Measurements from ENCODE around the gene FAAP24.
"Not testable (repeated sequence)": the region's sequence is repeated elsewhere in the genome, so short reads cannot be mapped to it uniquely, and the experiment has no call there.

The FAAP24 gene

GRCh38 chr19:32997716-32998355, 25.8 kb downstream of the FAAP24 start:
- in situ Hi-C loops (cut with MboI; ENCODE audit: low sequenced_read_pairs): no loop called here

- in situ Hi-C loops (cut with MboI; ENCODE audit: low sequenced_read_pairs): no loop called here
These were observed 26.7 kb downstream of the FAAP24 start for GRCh38 chr19:32998722-32999121.

GRCh38 chr19:33000510-33000909, 28.5 kb downstream of the FAAP24 start:
- in situ Hi-C loops (cut with MboI; ENCODE audit: low sequenced_read_pairs): no loop called here

GRCh38 chr19:33000910-33001309, 28.9 kb downstream of the FAAP24 start:
- in situ Hi-C loops (cut with MboI; ENCODE audit: low sequenced_read_pairs): no loop called here

GRCh38 chr19:33002126-33002865, 30.3 kb downstream of the FAAP24 start:
- in situ Hi-C loops (cut with MboI; ENCODE audit: low sequenced_read_pairs): not testable (repeated sequence)

GRCh38 chr19:33003424-33004024, 31.5 kb downstream of the FAAP24 start:
- in situ Hi-C loops (cut with MboI; ENCODE audit: low sequenced_read_pairs): not testable (repeated sequence)

GRCh38 chr19:33005440-33005839, 33.4 kb downstream of the FAAP24 start:
- in situ Hi-C loops (cut with MboI; ENCODE audit: low sequenced_read_pairs): no loop called here

- in situ Hi-C loops (cut with MboI; ENCODE audit: low sequenced_read_pairs): no loop called here
These were observed 36.7 kb downstream of the FAAP24 start for GRCh38 chr19:33008738-33009137.

GRCh38 chr19:33010891-33011290, 38.8 kb downstream of the FAAP24 start:
- in situ Hi-C loops (cut with MboI; ENCODE audit: low sequenced_read_pairs): not testable (repeated sequence)

GRCh38 chr19:33022472-33023116, 50.6 kb downstream of the FAAP24 start:
- in situ Hi-C loops (cut with MboI; ENCODE audit: low sequenced_read_pairs): no loop called here

- in situ Hi-C loops (cut with MboI; ENCODE audit: low sequenced_read_pairs): no loop called here
These were observed 52.4 kb downstream of the FAAP24 start for GRCh38 chr19:33024398-33024797.

- in situ Hi-C loops (cut with MboI; ENCODE audit: low sequenced_read_pairs): not testable (repeated sequence)
These were observed 53.6 kb downstream of the FAAP24 start for GRCh38 chr19:33025468-33026238.

- in situ Hi-C loops (cut with MboI; ENCODE audit: low sequenced_read_pairs): not testable (repeated sequence)
These were observed 54.6 kb downstream of the FAAP24 start for GRCh38 chr19:33026602-33027001.

Measured in HL-60/S4 treated with retinoic acid at 250 ng/mL for 4 days and 3 days (cell line).